HCT116 (cell line): ENCODE data around the gene SRGAP2C.
"Not testable (repeated sequence)": the region's sequence is repeated elsewhere in the genome, so short reads cannot be mapped to it uniquely, and the experiment has no call there.

Experiments used
- CTCF ChIP-seq, 3 experiments: fragments of 200-600 bp in 1 of 3; sonication (generic) in 1 of 3; IDR thresholded peaks in 2 of 3; conservative IDR thresholded peaks in 1 of 3; 2 replicates each; pipeline ENCODE4 v1.5.1; 2012 to 2017; ENCODE audit warnings: low read depth in 2 of 3, low read length in 2 of 3, antibody characterized with exemption in 1 of 3, borderline replicate concordance in 1 of 3, control low read depth in 1 of 3, mild to moderate bottlenecking in 1 of 3, mixed read lengths in 1 of 3, mixed run types in 1 of 3, moderate library complexity in 1 of 3; ENCODE audit not compliant: insufficient read depth in 1 of 3
- EZH2 ChIP-seq: fragments of 200-600 bp; sonication (generic); IDR thresholded peaks from 2 replicates; pipeline ENCODE4 v1.6.1; 2017; ENCODE audit warnings: antibody characterized with exemption, mixed run types
- POLR2AphosphoS5 ChIP-seq: IDR thresholded peaks from 2 replicates; pipeline ENCODE4 v1.6.1; 2011; ENCODE audit warnings: mild to moderate bottlenecking, low read depth, low read length, moderate library complexity

GRCh38 chr1:121294205-121294570 is 109.4 kb downstream of the SRGAP2C start:
- not testable (repeated sequence) for TF ChIP-seq POLR2AphosphoS5; CTCF (IDR thresholded peaks at IDR 0.05 in 2 of 3, conservative IDR thresholded peaks at IDR 0.05 in 1 of 3; ENCODE audit: borderline replicate concordance in 1 of 3, insufficient read depth in 1 of 3, low read depth in 2 of 3, low read length in 2 of 3); EZH2
